ENCODE measurements around the gene P3H3. TPM values are rescaled to one million over a fixed set of nuclear protein-coding genes. Genes with fewer than 3 reads are reported as not detected.
A peak's percentile ranks its signal among the peaks of the same experiment; 100 is the strongest.

Gene P3H3
- total RNA-seq, 6 experiments from 2014 or later = 0.98 to 2.1 (median 1.5) TPM

- TF ChIP-seq POLR2A (IDR thresholded peaks at IDR 0.05) (no peak), CTCF (IDR thresholded peaks at IDR 0.05) (no peak)
- peaks cover 0 to 46% (median 20%) of the 10 kb centered on the region in 4 donors for H3K36me3 ChIP-seq
- 96% methylated on average over 10 of the region's 14 CpGs for WGBS (ENCODE audit: insufficient coverage, low coverage, low lambda C conversion rate, missing lambda C conversion rate)
- no peaks in the 10 kb centered on the region for H3K9me3 ChIP-seq
- peaks cover 0 to 14% (median 5%) of the 10 kb centered on the region in 4 donors for H3K4me1 ChIP-seq
- no peak overlapping the region for H3K4me3 ChIP-seq
- intact Hi-C loops (cut with DNase I) = no loop called here
- H3K27ac ChIP-seq = no peak overlapping the region
- H3K27me3 ChIP-seq = no peaks in the 10 kb centered on the region
- no peak for DNase-seq
- ATAC-seq = no peak
Measured at GRCh38 chr12:6855322-6855721, 27.1 kb downstream of the P3H3 start.

- TF ChIP-seq CTCF (IDR thresholded peaks at IDR 0.05) = no peak
- no peak for TF ChIP-seq POLR2A (IDR thresholded peaks at IDR 0.05)
- no peak overlapping the region for H3K27ac ChIP-seq
- no peak overlapping the region for H3K4me3 ChIP-seq
- H3K36me3 ChIP-seq = peaks cover 0 to 73% (median 31%) of the 10 kb centered on the region in 4 donors
- H3K27me3 ChIP-seq = no peaks in the 10 kb centered on the region
- peaks cover 0 to 5% (median under 1%) of the 10 kb centered on the region in 4 donors for H3K4me1 ChIP-seq
- ATAC-seq = no peak
- intact Hi-C loops (cut with DNase I) = no loop called here
- DNase-seq = no peak
- WGBS (ENCODE audit: insufficient coverage, low coverage, low lambda C conversion rate, missing lambda C conversion rate) = 100% methylated on average over 2 of the region's 2 CpGs
- H3K9me3 ChIP-seq = no peaks in the 10 kb centered on the region
Measured at GRCh38 chr12:6858799-6859198, 30.6 kb downstream of the P3H3 start.

GRCh38 chr12:6860116-6860515, 31.9 kb downstream of the P3H3 start:
- no peaks in the 10 kb centered on the region for H3K4me1 ChIP-seq
- peaks cover 0 to 73% (median 31%) of the 10 kb centered on the region in 4 donors for H3K36me3 ChIP-seq
- H3K4me3 ChIP-seq = no peak overlapping the region
- no peaks in the 10 kb centered on the region for H3K27me3 ChIP-seq
- TF ChIP-seq POLR2A (IDR thresholded peaks at IDR 0.05) = no peak
- no peak for TF ChIP-seq CTCF (IDR thresholded peaks at IDR 0.05)
- H3K9me3 ChIP-seq = no peaks in the 10 kb centered on the region
- no peak overlapping the region for H3K27ac ChIP-seq
- no peak for ATAC-seq
- intact Hi-C loops (cut with DNase I) = no loop called here
- DNase-seq = peak in 1 of 3 donors; percentile 8
- WGBS (ENCODE audit: insufficient coverage, low coverage, low lambda C conversion rate, missing lambda C conversion rate) = 100% methylated on average over 1 of the region's 9 CpGs

- no peaks in the 10 kb centered on the region for H3K27me3 ChIP-seq
- no peaks in the 10 kb centered on the region for H3K4me1 ChIP-seq
- DNase-seq = peak in 1 of 3 donors; percentile 14
- no peaks in the 10 kb centered on the region for H3K9me3 ChIP-seq
- TF ChIP-seq CTCF (IDR thresholded peaks at IDR 0.05) = no peak
- no peak for TF ChIP-seq POLR2A (IDR thresholded peaks at IDR 0.05)
- no peak overlapping the region for H3K27ac ChIP-seq
- intact Hi-C loops (cut with DNase I) = no loop called here
- 67% methylated on average over 1 of the region's 7 CpGs for WGBS (ENCODE audit: insufficient coverage, low coverage, low lambda C conversion rate, missing lambda C conversion rate)
- peaks cover 0 to 67% (median 31%) of the 10 kb centered on the region in 4 donors for H3K36me3 ChIP-seq
- H3K4me3 ChIP-seq = no peak overlapping the region
- no peak for ATAC-seq
Measured at GRCh38 chr12:6860942-6861341, 32.7 kb downstream of the P3H3 start.

- Histone ChIP-seq H3K4me3 (no peak overlapping the region), H3K36me3 (peaks cover 0 to 63% (median 31%) of the 10 kb centered on the region in 4 donors)
- WGBS (ENCODE audit: insufficient coverage, low coverage, low lambda C conversion rate, missing lambda C conversion rate) = no CpG with 5 or more reads among the region's 9 CpGs
Measured at GRCh38 chr12:6861391-6861790, 33.2 kb downstream of the P3H3 start.

More at GRCh38 chr12:6861391-6861790, 33.2 kb downstream of the P3H3 start:
- no peaks in the 10 kb centered on the region for H3K27me3 ChIP-seq
- TF ChIP-seq CTCF (IDR thresholded peaks at IDR 0.05) (no peak), POLR2A (IDR thresholded peaks at IDR 0.05) (no peak)
- peaks cover 0 to under 1% (median 0%) of the 10 kb centered on the region in 4 donors for H3K4me1 ChIP-seq
- intact Hi-C loops (cut with DNase I) = no loop called here
- DNase-seq (peak in 1 of 3 donors; percentile 13), ATAC-seq (no peak)
- H3K9me3 ChIP-seq = no peaks in the 10 kb centered on the region
- no peak overlapping the region for H3K27ac ChIP-seq
